NCI-H1694 (cell line): Measurements from ENCODE around the gene CDC26.
A peak's percentile ranks its signal among the peaks of the same experiment; 100 is the strongest.
"Not testable (repeated sequence)": the region's sequence is repeated elsewhere in the genome, so short reads cannot be mapped to it uniquely, and the experiment has no call there.

ENCODE experiments used
- DNase-seq: peaks from one replicate; lab custom pipeline; 2025; lab: John Stamatoyannopoulos, UW

CDC26 gene

GRCh38 chr9:113293285-113293878, 18.0 kb upstream of the CDC26 start:
- no peak for DNase-seq

GRCh38 chr9:113290052-113290607, 14.8 kb upstream of the CDC26 start:
- DNase-seq: no peak

- no peak for DNase-seq
These were observed 13.7 kb upstream of the CDC26 start for GRCh38 chr9:113289091-113289490.

GRCh38 chr9:113281356-113281755, 6.0 kb upstream of the CDC26 start:
- DNase-seq: no peak

- DNase-seq: no peak
These were observed 3.5 kb upstream of the CDC26 start for GRCh38 chr9:113278840-113279239.

GRCh38 chr9:113274474-113275156, 757 bp downstream of the CDC26 start:
- DNase-seq: peak; percentile 58

GRCh38 chr9:113269871-113270270, 5.5 kb downstream of the CDC26 start:
- no peak for DNase-seq

GRCh38 chr9:113269355-113269754, 6.0 kb downstream of the CDC26 start:
- no peak for DNase-seq

- DNase-seq: no peak
These were observed 7.3 kb downstream of the CDC26 start for GRCh38 chr9:113267911-113268566.

GRCh38 chr9:113266174-113266573, 9.2 kb downstream of the CDC26 start:
- DNase-seq: no peak

GRCh38 chr9:113261917-113262671, 13.3 kb downstream of the CDC26 start:
- no peak for DNase-seq

GRCh38 chr9:113258282-113258681, 17.1 kb downstream of the CDC26 start:
- DNase-seq: no peak

- DNase-seq: no peak
These were observed 17.5 kb downstream of the CDC26 start for GRCh38 chr9:113257863-113258262.

- DNase-seq: no peak
These were observed 19.9 kb downstream of the CDC26 start for GRCh38 chr9:113255438-113255837.

GRCh38 chr9:113254991-113255390, 20.4 kb downstream of the CDC26 start:
- no peak for DNase-seq

GRCh38 chr9:113250807-113251206, 24.6 kb downstream of the CDC26 start:
- no peak for DNase-seq

- not testable (repeated sequence) for DNase-seq
These were observed 25.7 kb downstream of the CDC26 start for GRCh38 chr9:113249661-113250060.

- no peak for DNase-seq
These were observed 27.7 kb downstream of the CDC26 start for GRCh38 chr9:113247640-113248039.

GRCh38 chr9:113246928-113247327, 28.4 kb downstream of the CDC26 start:
- no peak for DNase-seq

GRCh38 chr9:113245894-113246293, 29.5 kb downstream of the CDC26 start:
- DNase-seq: no peak

- no peak for DNase-seq
These were observed 30.8 kb downstream of the CDC26 start for GRCh38 chr9:113244556-113244955.

GRCh38 chr9:113241161-113241560, 34.2 kb downstream of the CDC26 start:
- no peak for DNase-seq
